Activated B cell treated with CpG ODN at 0.5 μM for 24 hours (primary cell): ENCODE data around the gene ENO2. TPM values are rescaled to one million over a fixed set of nuclear protein-coding genes. Genes with fewer than 3 reads are reported as not detected.

Experiments
- ATAC-seq: fragments of 200-7000 bp; cut with Tn5 transposase; one replicate; pipeline ENCODE4 v1.10.0; 2021; ENCODE audit warnings: low read depth, mild to moderate bottlenecking, moderate library complexity
- CTCF ChIA-PET: fragments of 350-600 bp; sonication (Branson Sonifier 250); formaldehyde crosslinking; loops from one replicate; lab custom pipeline; 2021; ENCODE audit warnings: antibody characterized with exemption; lab: Charles Lee
- POLR2A ChIA-PET: fragments of 350-600 bp; sonication (Branson Sonifier 250); formaldehyde crosslinking; loops from one replicate; lab custom pipeline; 2021; ENCODE audit warnings: antibody characterized with exemption; lab: Charles Lee
- DNase-seq: peaks from one replicate; pipeline ENCODE4 v3.0.0; 2022
- H3K27ac Mint-ChIP-seq: one replicate; pipeline ENCODE4 v1.8.0; 2020; ENCODE audit warnings: mixed read lengths
- H3K27me3 Mint-ChIP-seq: one replicate; pipeline ENCODE4 v1.8.0; 2021; ENCODE audit warnings: mixed read lengths
- H3K36me3 Mint-ChIP-seq: one replicate; pipeline ENCODE4 v1.8.0; 2021; ENCODE audit warnings: low read depth, mixed read lengths
- H3K4me1 Mint-ChIP-seq: one replicate; pipeline ENCODE4 v1.8.0; 2021; ENCODE audit warnings: mixed read lengths
- H3K4me3 Mint-ChIP-seq: one replicate; pipeline ENCODE4 v1.8.0; 2020; ENCODE audit warnings: mild to moderate bottlenecking, mixed read lengths
- H3K9me3 Mint-ChIP-seq: one replicate; pipeline ENCODE4 v1.8.0; 2020; ENCODE audit warnings: mixed read lengths
- intact Hi-C: fragments of 100-400 bp; cut with micrococcal nuclease; formaldehyde crosslinking; loops from one replicate; pipeline ENCODE4 v1.15.1; 2024
- total RNA-seq: library from RNA; stranded (reverse); gene quantifications from 2 replicates; pipeline ENCODE4 v1.2.3, GENCODE V29; 2022
- TF ChIP-seq, protein P1 (sequence below): fragments of 200-600 bp; IDR thresholded peaks from one replicate; pipeline ENCODE4 v1.8.0; 2022; ENCODE audit warnings: antibody characterized with exemption, mild to moderate bottlenecking

Gene ENO2
- total RNA-seq, 1 donor from 2014 or later = 31.0 TPM

- H3K4me3 Mint-ChIP-seq = no peak overlapping the region
- no peaks in the 10 kb centered on the region for H3K9me3 Mint-ChIP-seq
- no peaks in the 10 kb centered on the region for H3K36me3 Mint-ChIP-seq
- no peaks in the 10 kb centered on the region for H3K27me3 Mint-ChIP-seq
- intact Hi-C loops = no loop called here
- ATAC-seq (no peak), DNase-seq (no peak)
- ChIA-PET POLR2A (interaction anchor here (0.7 to 1.7 kb wide), 2 partner anchors 13 to 49 kb away, joined by 3 to 4 read pairs; partner anchors contain the start of genes C12orf57 and RNU7-1), CTCF (no interaction called here)
- no peak overlapping the region for H3K27ac Mint-ChIP-seq
- TF ChIP-seq, protein P1, sequence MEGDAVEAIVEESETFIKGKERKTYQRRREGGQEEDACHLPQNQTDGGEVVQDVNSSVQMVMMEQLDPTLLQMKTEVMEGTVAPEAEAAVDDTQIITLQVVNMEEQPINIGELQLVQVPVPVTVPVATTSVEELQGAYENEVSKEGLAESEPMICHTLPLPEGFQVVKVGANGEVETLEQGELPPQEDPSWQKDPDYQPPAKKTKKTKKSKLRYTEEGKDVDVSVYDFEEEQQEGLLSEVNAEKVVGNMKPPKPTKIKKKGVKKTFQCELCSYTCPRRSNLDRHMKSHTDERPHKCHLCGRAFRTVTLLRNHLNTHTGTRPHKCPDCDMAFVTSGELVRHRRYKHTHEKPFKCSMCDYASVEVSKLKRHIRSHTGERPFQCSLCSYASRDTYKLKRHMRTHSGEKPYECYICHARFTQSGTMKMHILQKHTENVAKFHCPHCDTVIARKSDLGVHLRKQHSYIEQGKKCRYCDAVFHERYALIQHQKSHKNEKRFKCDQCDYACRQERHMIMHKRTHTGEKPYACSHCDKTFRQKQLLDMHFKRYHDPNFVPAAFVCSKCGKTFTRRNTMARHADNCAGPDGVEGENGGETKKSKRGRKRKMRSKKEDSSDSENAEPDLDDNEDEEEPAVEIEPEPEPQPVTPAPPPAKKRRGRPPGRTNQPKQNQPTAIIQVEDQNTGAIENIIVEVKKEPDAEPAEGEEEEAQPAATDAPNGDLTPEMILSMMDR = no peak
- peaks cover 15% of the 10 kb centered on the region for H3K4me1 Mint-ChIP-seq
Measured at GRCh38 chr12:6894321-6894720, 20.1 kb upstream of the ENO2 start.

- TF ChIP-seq, protein P1 = no peak
- no peaks in the 10 kb centered on the region for H3K36me3 Mint-ChIP-seq
- H3K27me3 Mint-ChIP-seq = no peaks in the 10 kb centered on the region
- DNase-seq = no peak
- CTCF ChIA-PET = no interaction called here
- ATAC-seq = no peak
- H3K9me3 Mint-ChIP-seq = no peaks in the 10 kb centered on the region
- intact Hi-C loops = no loop called here
- H3K27ac Mint-ChIP-seq = no peak overlapping the region
- POLR2A ChIA-PET = no interaction called here
- H3K4me1 Mint-ChIP-seq = peaks cover 9% of the 10 kb centered on the region
- no peak overlapping the region for H3K4me3 Mint-ChIP-seq
Measured at GRCh38 chr12:6896846-6897435, 17.4 kb upstream of the ENO2 start.

DNA sequence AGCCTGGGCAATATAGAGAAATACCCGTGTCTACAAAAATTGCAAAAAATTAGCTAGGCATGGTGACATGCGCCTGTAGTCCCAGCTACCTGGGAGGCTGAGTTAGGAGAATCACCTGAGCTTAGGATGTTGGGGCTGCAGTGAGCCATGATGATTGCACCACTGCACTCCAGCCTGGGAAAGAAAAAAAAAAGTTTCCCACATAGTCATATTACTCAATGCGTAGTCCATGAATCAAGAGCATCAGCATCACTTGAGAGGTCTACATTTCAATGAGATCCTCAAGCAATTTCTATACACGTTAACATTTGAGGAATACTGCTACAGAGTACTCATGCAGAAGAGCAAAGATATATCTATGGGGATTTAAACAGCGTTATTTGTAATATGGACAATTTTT, 15.0 kb upstream of the ENO2 start:
- TF ChIP-seq, protein P1 = no peak
- Mint-ChIP-seq H3K36me3 (no peaks in the 10 kb centered on the region), H3K4me3 (no peak overlapping the region), H3K4me1 (peaks cover 8% of the 10 kb centered on the region), H3K9me3 (no peaks in the 10 kb centered on the region), H3K27me3 (no peaks in the 10 kb centered on the region), H3K27ac (no peak overlapping the region)
- intact Hi-C loops = no loop called here
- no peak for ATAC-seq
- ChIA-PET CTCF (interaction anchor here (0.9 to 1.5 kb wide), 2 partner anchors 30 to 38 kb away, joined by 3 to 4 read pairs; no protein-coding TSS in a partner anchor), POLR2A (interaction anchor here (0.8 to 1.4 kb wide), 4 partner anchors 8 to 109 kb away, joined by 3 to 5 read pairs (median 3); partner anchors contain the start of genes C12orf57 and RNU7-1)
- no peak for DNase-seq

- DNase-seq (no peak), ATAC-seq (no peak)
- Mint-ChIP-seq H3K27ac (no peak overlapping the region), H3K9me3 (no peaks in the 10 kb centered on the region), H3K36me3 (no peaks in the 10 kb centered on the region), H3K4me1 (peaks cover 8% of the 10 kb centered on the region), H3K4me3 (no peak overlapping the region), H3K27me3 (no peaks in the 10 kb centered on the region)
- TF ChIP-seq, protein P1 = no peak
- ChIA-PET POLR2A (interaction anchor here (1.1 to 1.4 kb wide), 3 partner anchors 9 to 44 kb away, joined by 3 read pairs; partner anchors contain the start of genes C12orf57 and RNU7-1), CTCF (interaction anchor here (0.9 to 1.5 kb wide), 2 partner anchors 31 to 38 kb away, joined by 3 to 4 read pairs; no protein-coding TSS in a partner anchor)
- intact Hi-C loops = no loop called here
Measured at GRCh38 chr12:6899837-6900519, 14.4 kb upstream of the ENO2 start.

DNA sequence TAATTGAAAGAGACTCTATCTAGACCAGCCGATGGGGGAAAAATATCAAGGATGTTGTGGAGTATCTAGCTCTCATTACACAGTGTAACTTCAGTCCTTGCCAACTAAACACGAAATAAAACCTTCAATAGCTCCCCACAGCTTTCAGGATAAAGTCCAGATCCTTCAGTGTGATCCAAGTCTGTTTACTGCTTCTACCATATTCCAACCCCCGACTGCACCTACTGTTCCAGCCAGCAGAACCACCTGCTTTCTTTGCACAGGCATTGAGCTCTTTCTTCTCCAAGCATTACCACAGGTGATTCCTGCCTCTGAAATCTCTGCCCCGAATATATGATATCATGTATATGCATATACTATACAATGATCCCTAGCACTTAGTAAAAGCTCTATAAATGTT, 11.9 kb upstream of the ENO2 start:
- no peak for DNase-seq
- peaks cover 8% of the 10 kb centered on the region for H3K4me1 Mint-ChIP-seq
- TF ChIP-seq, protein P1 = no peak
- no peak overlapping the region for H3K27ac Mint-ChIP-seq
- no peaks in the 10 kb centered on the region for H3K27me3 Mint-ChIP-seq
- H3K9me3 Mint-ChIP-seq = no peaks in the 10 kb centered on the region
- POLR2A ChIA-PET = interaction anchor here (1.3 kb wide), 1 partner anchor 11 kb away, joined by 6 read pairs; no protein-coding TSS in a partner anchor
- no peak overlapping the region for H3K4me3 Mint-ChIP-seq
- no peak for ATAC-seq
- intact Hi-C loops = no loop called here
- CTCF ChIA-PET = interaction anchor here (1.0 to 1.1 kb wide), 2 partner anchors 11 to 349 kb away, joined by 3 to 4 read pairs; no protein-coding TSS in a partner anchor
- H3K36me3 Mint-ChIP-seq = no peaks in the 10 kb centered on the region
